ENCODE measurements around the gene MON1B.
"Not testable (repeated sequence)": the region's sequence is repeated elsewhere in the genome, so short reads cannot be mapped to it uniquely, and the experiment has no call there.

MON1B gene

GRCh38 chr16:77197747-77198146, 6.8 kb downstream of the MON1B start:
- no peak for DNase-seq (ENCODE audit: low read depth in 2 of 2)

DNA sequence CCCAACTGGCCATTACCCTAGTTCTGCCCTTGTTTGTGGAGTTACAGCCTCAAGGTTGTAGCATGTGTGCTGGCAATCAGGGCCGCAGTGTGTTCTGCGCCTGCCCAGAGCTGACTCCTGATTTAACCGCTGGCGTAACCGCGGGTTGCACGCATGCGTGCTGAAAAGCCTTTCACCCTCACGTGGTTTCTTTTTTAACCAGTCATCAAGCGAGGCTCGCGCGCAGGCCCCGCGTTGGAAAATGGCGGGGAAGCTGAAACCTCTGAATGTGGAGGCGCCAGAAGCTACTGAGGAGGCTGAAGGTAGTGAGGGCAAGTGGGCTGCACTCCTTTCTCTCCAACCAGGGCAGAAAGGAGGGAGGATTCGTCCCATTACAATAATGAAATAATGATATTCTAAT, 8.2 kb downstream of the MON1B start, which contains the start of gene SYCE1L:
SYCE1L (plus strand) TSS at position 198 of the 400 bp plus-strand sequence; CDS start at position 242, 44 bp downstream.
- DNase-seq (ENCODE audit: low read depth in 2 of 2), result no peak

DNA sequence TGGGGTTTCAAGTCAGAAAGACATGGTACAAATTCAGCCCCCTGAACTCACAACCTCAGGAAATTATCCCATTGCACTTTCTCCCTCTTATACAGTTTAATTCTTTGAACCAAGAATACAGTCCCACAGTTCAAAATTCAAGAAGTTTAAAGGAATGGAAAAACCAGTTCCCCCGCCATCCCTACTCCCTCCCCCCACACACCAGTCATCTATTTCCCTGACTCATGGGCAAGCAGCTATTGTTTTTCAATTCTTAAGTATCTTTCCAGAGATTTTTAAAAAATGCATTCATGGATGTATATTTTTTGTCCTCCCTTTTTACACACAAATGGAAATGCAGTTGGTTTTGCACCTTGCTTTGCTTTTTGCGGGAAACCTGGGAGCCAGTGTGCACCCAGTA, 15.5 kb downstream of the MON1B start:
- no peak for DNase-seq (ENCODE audit: low read depth in 2 of 2)

DNA sequence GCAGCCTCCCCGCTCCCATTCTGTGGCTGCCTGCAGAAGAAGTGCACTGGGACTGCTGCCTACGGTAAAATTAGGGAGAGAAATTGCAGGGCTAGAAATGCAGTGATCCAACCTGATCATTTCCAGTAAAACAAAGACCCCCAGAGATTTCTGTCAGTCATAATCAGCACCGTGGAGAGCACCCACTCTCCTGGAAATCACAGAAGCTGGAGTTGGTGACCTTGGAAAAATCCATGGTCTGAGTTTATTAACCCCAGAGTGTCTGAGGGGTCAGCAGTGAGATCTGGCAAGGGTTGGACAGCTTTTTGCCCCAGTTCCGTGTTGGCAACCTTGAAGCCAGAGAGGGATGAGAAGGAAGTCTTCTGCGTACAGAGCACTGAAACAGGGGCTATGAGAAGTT, 16.0 kb downstream of the MON1B start:
- DNase-seq (ENCODE audit: low read depth in 2 of 2), result no peak

GRCh38 chr16:77208382-77208781, 17.4 kb downstream of the MON1B start:
- DNase-seq (ENCODE audit: low read depth in 2 of 2), result no peak

- peak; percentile 62 to 66 for DNase-seq (ENCODE audit: low read depth in 2 of 2)
These were observed 21.1 kb downstream of the MON1B start for GRCh38 chr16:77211880-77212740.

GRCh38 chr16:77212741-77213541, 22.0 kb downstream of the MON1B start:
- peak; percentile 70 to 73 for DNase-seq (ENCODE audit: low read depth in 2 of 2)

- no peak for DNase-seq (ENCODE audit: low read depth in 2 of 2)
These were observed 22.6 kb downstream of the MON1B start for GRCh38 chr16:77213542-77214106.

DNA sequence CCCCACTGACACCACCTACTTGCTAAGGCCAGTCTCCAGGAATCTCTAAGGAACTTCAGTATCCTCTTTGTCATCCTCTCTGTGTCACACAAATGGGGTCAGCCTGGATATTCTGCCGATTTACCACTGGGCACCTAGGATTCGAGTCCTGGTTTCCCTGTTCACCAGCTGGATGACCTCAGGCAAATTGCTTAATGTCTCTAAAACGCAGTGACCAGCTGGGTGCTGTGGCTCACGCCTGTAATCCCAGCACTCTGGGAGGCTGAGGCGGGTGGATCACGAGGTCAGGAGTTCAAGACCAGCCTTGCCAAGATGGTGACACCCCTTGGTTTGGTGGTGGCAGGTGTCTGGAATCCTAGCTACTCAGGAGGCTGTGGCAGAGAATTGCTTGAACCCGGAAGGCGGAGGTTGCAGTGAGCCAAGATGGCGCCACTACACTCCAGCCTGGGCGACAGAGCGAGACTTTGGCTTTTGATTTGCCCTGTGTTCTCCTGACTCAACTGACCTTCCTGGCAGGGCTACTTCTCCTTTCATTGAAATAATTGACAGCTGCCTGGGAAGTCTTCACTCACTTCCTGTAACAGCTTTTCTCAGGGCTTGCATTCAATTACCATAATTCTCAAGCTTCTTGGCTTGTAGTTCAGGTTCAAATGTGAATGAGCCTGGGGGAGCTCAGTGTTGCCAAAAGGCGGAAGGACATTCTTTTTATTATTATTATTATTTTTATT, 23.6 kb downstream of the MON1B start:
- DNase-seq (ENCODE audit: low read depth in 2 of 2), result no peak

- no peak for DNase-seq (ENCODE audit: low read depth in 2 of 2)
These were observed 28.4 kb downstream of the MON1B start for GRCh38 chr16:77219437-77219836.

DNA sequence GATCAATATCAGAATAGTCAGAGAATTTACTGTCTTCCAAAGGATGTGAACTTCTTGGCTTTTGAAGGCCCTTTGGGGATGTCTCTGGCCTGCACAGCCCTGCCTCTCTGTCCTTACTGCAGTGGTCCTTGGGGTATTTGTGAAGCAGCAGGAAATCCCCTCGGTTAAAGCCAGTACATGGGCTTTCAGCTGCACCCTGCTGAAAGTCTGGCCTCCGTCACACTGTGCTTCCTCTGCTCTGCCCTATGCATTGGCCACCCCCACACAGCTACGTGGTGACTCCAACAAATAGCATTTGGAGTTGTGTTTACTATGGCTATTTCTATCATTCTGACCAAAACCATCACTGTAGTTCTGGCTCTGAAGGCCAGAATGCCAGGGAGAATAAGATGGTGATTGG, 29.4 kb downstream of the MON1B start:
- no peak for DNase-seq (ENCODE audit: low read depth in 2 of 2)

- no peak for DNase-seq (ENCODE audit: low read depth in 2 of 2)
These were observed 30.5 kb downstream of the MON1B start for GRCh38 chr16:77221482-77221881.

- DNase-seq (ENCODE audit: low read depth in 2 of 2), result no peak
These were observed 32.2 kb downstream of the MON1B start for GRCh38 chr16:77223184-77223583.

GRCh38 chr16:77225182-77225581, 34.2 kb downstream of the MON1B start:
- no peak for DNase-seq (ENCODE audit: low read depth in 2 of 2)

- DNase-seq (ENCODE audit: low read depth in 2 of 2), result no peak
These were observed 36.8 kb downstream of the MON1B start for GRCh38 chr16:77227745-77228144.

DNA sequence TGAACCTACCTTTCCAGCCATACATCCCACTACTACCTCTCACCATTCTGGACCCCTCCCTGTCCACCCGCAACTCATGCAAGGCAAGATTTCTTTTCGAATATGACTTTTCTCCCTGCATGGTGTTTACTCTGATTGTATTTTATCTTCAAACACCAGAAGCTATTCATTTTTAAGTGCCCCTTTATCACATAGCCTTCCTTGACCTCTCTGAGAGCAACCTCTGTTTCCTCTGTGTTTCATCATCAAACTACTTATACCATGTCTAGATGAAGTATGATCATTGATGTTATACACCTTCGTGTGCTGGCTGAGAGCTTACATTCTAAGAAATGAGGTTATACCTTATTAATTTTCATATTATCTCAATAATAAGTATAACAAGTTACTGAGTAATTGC, 40.1 kb downstream of the MON1B start:
- no peak for DNase-seq (ENCODE audit: low read depth in 2 of 2)

GRCh38 chr16:77233799-77234519, 43.0 kb downstream of the MON1B start:
- DNase-seq (ENCODE audit: low read depth in 2 of 2), result no peak

DNA sequence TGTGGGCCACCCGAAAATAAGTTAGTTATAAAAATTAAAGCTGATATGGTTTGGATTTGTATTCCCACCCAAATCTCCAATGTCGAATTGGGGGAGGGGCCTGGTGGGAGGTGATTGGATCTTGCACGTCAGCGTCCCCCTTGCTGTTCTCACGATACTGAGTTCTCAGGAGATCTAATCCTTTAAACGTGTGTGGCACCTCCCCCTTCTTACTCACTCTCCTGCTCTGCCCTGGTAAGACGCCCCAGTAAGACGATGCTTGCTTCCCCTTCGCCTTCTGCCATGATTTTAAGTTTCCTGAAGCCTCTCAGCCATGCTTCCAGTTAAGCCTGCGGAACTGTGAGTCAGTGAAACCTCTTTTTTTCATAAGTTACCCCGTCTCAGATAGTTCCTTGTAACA, 43.6 kb downstream of the MON1B start:
- DNase-seq (ENCODE audit: low read depth in 2 of 2), result no peak

DNA sequence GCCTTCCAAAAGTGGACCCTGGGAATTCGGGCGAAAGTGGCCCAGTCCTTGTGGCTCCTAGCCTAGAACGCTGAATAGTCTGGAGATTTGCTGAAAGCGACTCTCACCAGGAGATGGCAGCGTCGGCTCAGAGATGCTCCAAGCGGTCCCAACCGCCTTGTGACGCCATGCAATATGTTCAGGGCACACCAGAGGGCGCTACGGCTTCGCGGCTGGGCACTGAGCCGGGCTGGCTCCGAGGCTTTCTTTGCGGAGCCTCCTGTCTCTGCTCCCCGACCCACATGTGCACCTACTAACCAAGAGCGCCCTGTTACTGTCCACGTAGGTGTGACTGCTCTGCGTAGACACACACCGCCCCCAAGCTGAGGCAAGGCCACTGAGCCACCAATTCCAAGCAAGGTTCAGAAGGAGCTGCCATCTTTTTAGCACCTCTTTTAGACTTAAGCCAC, 45.1 kb downstream of the MON1B start:
- peak; percentile 82 to 85 for DNase-seq (ENCODE audit: low read depth in 2 of 2)

DNA sequence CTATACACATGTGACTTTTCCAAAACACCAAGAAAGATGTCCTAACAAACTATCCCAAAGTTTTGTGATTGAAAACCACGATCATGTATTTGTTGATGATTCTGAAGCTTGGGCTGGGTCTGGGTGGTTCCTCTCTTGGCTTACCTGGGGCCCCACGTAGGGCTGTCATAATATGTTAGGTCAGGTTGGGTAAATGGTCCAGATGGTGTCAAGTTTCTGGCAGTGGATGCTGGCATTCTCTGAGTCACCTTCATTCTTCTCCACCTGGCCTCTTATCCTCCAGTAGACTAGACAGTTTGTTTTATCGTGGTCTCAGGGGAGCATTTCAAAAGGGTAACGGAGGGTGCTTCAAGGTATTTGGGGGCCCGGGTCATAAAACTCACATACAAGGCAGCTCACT, 47.6 kb downstream of the MON1B start:
- DNase-seq (ENCODE audit: low read depth in 2 of 2), result no peak

- not testable (repeated sequence) for DNase-seq (ENCODE audit: low read depth in 2 of 2)
These were observed 51.5 kb downstream of the MON1B start for GRCh38 chr16:77242471-77242870.

Data from stimulated activated CD4-positive, alpha-beta T cell treated with anti-CD3 and anti-CD28 coated beads, Interleukin-1b, Interleukin-23, amount 100 ng/mL, for 4 hours (primary cell).